ENCODE measurements around the gene PDPK1.
A peak's percentile ranks its signal among the peaks of the same experiment; 100 is the strongest.

Gene PDPK1

GRCh38 chr16:2507665-2508064, 30.2 kb upstream of the PDPK1 start:
- no peak for DNase-seq

GRCh38 chr16:2508722-2509400, 29.0 kb upstream of the PDPK1 start:
- no peak for DNase-seq

- DNase-seq: no peak
Measured at GRCh38 chr16:2511128-2511800, 26.6 kb upstream of the PDPK1 start.

GRCh38 chr16:2511996-2512734, 25.7 kb upstream of the PDPK1 start:
- DNase-seq: no peak

- DNase-seq: no peak
Measured at GRCh38 chr16:2512735-2513404, 25.0 kb upstream of the PDPK1 start.

DNA sequence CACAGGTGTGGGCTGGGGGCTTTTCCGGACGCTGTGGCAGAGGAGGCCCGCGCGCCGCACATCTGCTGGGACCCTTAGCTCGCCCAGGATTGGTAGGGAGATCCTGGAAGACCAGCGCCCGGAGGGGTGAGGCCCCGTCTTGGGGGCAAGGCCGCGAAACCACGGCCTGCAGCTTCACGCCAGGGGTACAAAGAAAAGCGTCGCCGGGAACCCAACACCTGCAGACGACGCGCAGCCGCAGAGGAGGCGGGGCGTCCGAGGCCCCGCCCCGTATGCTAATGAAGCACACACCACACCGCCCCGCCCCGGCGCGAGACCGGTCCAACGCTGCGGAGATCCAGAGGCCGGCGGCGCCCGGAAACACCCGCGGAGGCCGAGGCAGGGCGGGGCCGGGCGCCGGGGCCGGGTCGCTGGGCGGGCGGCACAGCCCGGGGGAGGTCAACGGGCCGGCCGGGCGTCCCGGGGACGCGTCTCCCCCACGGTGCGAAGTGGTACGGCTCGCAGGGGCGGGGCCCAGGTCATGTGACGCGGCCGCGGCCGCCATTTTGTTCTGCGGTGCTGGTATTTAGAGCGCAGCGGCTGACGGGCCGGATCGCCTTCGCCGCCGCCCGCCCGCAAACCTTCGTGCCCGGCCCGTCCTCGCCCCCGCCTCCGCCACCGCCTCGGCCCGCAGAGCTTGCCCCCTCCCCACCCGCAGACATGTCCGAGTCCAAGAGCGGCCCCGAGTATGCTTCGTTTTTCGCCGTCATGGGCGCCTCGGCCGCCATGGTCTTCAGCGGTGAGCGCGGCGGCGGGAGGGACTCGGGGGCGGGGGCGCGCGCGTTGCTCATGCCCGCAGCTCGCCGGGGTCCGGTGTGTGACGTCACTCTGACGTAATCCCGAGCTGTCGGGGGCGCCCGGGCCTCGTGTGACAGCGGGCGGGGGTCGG, 24.2 kb upstream of the PDPK1 start, which contains the start of gene ATP6V0C:
TSS of gene ATP6V0C (plus strand) at position 548 of the 928 bp plus-strand sequence. CDS start at position 700, 152 bp downstream.
- peak; percentile 94 to 95 for DNase-seq

GRCh38 chr16:2514333-2515179, 23.3 kb upstream of the PDPK1 start:
- DNase-seq: peak in 1 of 2 experiments; percentile 57

GRCh38 chr16:2515180-2515851, 22.5 kb upstream of the PDPK1 start:
- no peak for DNase-seq

- no peak for DNase-seq
Measured at GRCh38 chr16:2516391-2517240, 21.2 kb upstream of the PDPK1 start.

DNA sequence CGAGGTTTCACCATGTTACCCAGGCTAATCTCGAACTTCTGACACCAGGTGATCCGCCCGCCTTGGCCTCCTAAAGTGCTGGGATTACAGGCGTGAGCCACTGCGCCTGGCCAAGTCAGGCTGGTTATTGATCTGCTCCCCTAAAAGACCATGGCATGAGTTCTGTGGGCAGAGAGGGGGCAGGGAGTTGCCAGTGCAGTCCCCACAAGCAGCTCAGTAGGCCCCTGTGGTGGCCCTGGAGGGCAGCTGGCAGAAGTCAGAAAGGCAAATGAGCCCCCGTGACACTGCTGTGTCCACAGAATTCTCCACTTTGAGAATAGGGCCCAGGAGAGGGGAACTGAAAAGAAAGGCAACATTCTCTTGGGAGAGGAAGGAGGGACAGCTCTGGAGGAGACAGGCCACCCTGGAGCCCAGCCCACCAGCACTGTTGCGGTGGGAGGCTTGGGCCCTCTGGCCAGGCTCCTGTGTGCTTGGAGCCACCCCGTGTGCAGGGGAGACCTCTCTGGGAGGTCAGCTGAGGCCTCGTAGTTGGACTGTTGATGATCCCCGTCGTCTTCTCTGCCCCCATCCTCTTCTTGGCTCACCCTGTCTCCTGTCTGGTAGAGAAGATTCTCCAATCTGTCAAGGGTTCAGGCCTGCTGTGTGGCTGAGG, 19.7 kb upstream of the PDPK1 start:
- no peak for DNase-seq

GRCh38 chr16:2518823-2519710, 18.8 kb upstream of the PDPK1 start:
- no peak for DNase-seq

- DNase-seq: no peak
Measured at GRCh38 chr16:2519711-2520080, 18.1 kb upstream of the PDPK1 start.

DNA sequence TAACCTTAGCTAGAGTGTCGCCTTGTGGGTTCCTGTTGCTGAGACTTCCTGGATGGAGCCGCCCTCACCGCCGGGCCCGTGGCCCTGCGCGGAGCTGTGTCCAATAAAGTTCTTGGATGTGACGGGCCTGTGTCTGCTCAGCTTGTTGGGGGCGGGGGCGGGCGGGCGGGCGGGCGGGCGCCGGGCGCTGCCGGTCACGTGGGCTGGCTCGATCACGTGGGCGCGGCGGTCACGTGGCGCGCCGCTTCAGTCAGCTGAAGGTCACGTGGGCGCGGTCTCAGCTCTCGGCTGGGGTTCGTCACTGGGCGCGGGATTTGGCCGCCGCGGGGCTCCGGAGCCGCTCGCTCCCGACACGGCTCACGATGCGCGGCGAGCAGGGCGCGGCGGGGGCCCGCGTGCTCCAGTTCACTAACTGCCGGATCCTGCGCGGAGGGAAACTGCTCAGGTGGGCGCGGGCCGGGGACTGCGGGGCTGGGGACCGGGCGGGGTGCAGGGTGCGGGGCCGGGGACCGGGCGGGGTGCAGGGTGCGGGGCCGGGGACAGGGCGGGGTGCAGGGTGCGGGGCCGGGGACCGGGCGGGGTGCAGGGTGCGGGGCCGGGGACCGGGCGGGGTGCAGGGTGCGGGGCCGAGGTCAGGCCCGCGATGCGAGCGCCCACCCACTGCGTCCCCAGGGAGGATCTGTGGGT, 17.6 kb upstream of the PDPK1 start, which contains the start of gene AMDHD2:
TSS of gene AMDHD2 (plus strand) at position 275 of the 687 bp plus-strand sequence. CDS start at position 363, 88 bp downstream.
- peak; percentile 86 to 92 for DNase-seq

DNA sequence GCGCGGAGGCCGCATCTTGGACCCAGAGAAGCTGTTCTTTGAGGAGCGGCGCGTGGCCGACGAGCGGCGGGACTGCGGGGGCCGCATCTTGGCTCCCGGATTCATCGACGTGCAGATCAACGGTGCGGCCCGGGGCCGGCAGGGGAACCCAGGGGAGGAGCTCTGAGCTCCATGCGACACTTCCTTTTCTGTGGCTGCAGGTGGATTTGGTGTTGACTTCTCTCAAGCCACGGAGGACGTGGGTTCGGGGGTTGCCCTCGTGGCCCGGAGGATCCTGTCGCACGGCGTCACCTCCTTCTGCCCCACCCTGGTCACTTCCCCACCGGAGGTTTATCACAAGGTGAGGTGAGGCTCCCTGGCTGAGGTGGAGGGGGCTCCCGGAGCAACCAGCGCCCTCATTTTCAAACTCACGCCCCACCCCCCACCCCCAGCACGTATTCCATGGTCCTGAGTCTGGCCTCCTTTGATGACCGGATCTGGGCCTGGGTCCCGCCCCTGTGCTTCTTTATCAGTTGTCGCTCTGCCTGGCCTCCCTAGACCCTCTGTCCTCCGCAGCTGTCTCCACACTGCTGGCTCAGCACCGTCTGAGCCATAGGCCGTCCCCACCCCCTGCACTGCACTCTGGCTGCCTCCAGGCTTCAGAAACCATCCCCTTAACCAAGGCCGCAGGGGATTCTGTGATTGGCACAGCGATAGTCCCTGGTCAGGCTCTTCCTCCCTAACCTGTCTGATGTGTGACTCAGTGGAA, 16.9 kb upstream of the PDPK1 start:
- peak; percentile 61 for DNase-seq

- no peak for DNase-seq
Measured at GRCh38 chr16:2523801-2524231, 14.0 kb upstream of the PDPK1 start.

DNA sequence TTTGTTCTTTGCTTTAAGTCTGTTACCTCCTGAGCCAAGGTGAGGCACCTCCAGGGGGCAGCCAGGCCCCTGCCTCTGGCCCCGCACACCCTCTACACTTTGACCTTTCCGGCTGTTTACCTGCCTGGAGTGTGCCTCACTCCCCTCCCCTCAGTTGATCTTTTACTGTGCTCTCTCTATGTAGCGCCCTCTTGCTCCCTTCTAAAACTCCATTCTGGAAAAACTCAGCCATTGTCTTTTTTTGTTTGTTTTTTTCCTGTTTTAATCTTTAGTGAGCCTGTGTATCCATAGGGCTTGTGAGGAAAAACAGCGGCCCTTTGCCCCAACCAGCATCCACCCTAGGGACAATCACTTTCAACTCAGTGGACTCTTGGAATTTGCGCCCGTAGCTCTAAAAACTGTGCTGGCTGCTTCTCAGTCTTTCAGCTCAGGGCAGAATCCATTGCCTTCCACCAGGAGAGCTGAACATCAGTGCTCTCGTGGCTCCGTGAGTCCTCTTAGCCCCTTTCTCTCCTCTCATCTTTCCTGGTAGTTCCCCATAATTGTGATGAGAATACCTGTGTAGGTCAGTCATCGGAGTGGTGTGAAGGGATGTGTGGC, 13.4 kb upstream of the PDPK1 start:
- no peak for DNase-seq
